NB4 (cell line): ENCODE results near the gene OR4B1.

Experiments used
- POLR2A ChIP-seq: IDR thresholded peaks from 2 replicates; pipeline ENCODE4 v1.6.1; 2011; ENCODE audit warnings: mild to moderate bottlenecking; ENCODE audit not compliant: insufficient read length; ENCODE audit errors: extremely low read depth
- TF ChIP-seq, protein P1 (sequence below): IDR thresholded peaks from one replicate; pipeline ENCODE4 v1.5.1; 2012; ENCODE audit warnings: low read depth, low read length
- TF ChIP-seq, protein P2 (sequence below): IDR thresholded peaks from 2 replicates; pipeline ENCODE4 v1.6.1; 2011; ENCODE audit warnings: low read depth, low read length

DNA sequence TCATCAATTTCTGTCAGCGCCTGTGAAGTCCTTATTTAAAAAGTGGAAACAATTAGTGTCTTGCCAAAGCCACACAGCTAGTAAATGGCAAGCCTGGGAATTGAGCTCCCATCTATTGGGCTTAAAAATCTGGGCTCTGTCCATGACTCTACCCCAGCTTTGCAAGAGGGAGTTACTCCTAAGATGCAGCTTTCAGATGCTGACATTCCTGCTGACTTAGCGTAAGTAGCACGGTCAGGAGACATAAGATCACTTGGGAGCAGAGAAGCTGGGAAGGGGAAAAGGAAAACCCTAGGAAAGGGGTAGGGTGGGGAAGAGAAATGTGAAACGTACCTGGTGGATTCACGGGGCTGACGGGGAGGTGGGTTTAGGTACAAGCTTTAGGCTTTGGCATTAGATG lies 36.0 kb upstream of the OR4B1 start:
- TF ChIP-seq, protein P1, sequence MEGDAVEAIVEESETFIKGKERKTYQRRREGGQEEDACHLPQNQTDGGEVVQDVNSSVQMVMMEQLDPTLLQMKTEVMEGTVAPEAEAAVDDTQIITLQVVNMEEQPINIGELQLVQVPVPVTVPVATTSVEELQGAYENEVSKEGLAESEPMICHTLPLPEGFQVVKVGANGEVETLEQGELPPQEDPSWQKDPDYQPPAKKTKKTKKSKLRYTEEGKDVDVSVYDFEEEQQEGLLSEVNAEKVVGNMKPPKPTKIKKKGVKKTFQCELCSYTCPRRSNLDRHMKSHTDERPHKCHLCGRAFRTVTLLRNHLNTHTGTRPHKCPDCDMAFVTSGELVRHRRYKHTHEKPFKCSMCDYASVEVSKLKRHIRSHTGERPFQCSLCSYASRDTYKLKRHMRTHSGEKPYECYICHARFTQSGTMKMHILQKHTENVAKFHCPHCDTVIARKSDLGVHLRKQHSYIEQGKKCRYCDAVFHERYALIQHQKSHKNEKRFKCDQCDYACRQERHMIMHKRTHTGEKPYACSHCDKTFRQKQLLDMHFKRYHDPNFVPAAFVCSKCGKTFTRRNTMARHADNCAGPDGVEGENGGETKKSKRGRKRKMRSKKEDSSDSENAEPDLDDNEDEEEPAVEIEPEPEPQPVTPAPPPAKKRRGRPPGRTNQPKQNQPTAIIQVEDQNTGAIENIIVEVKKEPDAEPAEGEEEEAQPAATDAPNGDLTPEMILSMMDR = no peak
- TF ChIP-seq, protein P2, sequence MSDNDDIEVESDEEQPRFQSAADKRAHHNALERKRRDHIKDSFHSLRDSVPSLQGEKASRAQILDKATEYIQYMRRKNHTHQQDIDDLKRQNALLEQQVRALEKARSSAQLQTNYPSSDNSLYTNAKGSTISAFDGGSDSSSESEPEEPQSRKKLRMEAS = no peak
- TF ChIP-seq POLR2A = no peak
